Muscle of back (tissue), 11 donors: Measurements from ENCODE around the gene TNFRSF12A. TPM values are rescaled to one million over a fixed set of nuclear protein-coding genes. Genes with fewer than 3 reads are reported as not detected.

Experiments used
- DNase-seq, 3 donors: peaks; one replicate each; pipeline versions ENCODE4 v3.0.0 to v3.0.0-alpha.2; 2013
- polyA plus RNA-seq, 10 donors: library from polyadenylated mRNA; unstranded; fragments of 120-200 nt; gene quantifications; one replicate each; pipeline ENCODE4 v1.2.1, GENCODE V29; 2013; ENCODE audit not compliant: insufficient read length in 10 of 10

Gene TNFRSF12A
- polyA plus RNA-seq, 10 donors: 21.3 to 91.8 (median 36.6) TPM

GRCh38 chr16:3008690-3009037 lies 11.5 kb upstream of the TNFRSF12A start:
- DNase-seq: no peak

- DNase-seq: no peak
These were observed 10.4 kb upstream of the TNFRSF12A start for GRCh38 chr16:3009568-3010390.

DNA sequence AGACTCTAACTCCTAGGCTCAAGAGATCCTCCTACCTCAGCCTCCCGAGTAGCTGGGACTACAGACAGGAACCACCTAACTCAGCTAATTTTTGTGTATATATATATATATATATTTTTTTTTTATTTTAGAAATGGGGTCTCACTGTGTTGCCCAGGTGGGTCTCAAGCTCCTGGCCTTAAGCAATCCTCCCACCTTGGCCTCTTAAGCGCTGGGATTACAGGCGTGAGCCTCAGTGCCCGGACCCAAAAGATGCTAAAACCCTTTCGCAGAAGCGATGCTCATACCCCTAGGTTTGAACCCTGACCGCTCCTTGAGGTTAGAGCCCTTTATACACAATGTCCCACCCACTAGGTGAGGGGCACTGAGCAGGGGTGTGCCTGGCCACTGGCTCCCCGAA lies 9.7 kb upstream of the TNFRSF12A start:
- DNase-seq: no peak

- no peak for DNase-seq
These were observed 7.9 kb upstream of the TNFRSF12A start for GRCh38 chr16:3012246-3012645.

DNA sequence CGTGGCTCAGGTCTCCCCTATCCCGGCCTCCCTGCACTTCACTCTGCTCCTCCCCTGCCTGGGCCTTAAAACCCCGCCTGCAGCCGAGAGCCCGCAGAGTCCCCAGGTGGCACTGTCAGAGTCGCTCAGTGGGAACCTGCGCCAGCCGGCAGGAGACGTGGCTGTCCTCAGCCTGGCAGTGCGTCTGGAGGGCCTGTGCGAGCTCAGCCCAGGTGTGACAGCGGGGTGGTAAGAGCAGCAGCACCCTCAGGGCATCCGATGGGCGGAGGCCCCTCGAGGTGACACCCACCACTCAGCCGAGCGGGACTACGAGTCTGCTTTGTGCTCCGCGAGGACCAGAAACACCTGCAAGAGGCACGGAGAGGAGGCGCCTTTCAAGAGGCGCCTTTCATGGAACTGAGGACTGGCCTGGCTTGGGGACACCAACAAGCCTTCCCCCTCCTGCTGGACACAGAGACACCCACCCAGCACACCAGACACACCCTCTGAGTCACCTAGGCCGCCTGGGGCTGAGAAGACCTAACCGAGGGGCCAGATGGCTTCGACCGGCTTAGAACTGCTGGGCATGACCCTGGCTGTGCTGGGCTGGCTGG lies 7.2 kb upstream of the TNFRSF12A start, which contains the start of gene CLDN9:
CLDN9 (plus strand) TSS at position 96 of the 593 bp plus-strand sequence; CDS start at position 536, 440 bp downstream.
- no peak for DNase-seq

DNA sequence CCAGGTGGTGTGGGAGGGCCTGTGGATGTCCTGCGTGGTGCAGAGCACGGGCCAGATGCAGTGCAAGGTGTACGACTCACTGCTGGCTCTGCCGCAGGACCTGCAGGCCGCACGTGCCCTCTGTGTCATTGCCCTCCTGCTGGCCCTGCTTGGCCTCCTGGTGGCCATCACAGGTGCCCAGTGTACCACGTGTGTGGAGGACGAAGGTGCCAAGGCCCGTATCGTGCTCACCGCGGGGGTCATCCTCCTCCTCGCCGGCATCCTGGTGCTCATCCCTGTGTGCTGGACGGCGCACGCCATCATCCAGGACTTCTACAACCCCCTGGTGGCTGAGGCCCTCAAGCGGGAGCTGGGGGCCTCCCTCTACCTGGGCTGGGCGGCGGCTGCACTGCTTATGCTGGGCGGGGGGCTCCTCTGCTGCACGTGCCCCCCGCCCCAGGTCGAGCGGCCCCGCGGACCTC lies 6.6 kb upstream of the TNFRSF12A start:
- no peak for DNase-seq

- no peak for DNase-seq
These were observed 6.0 kb upstream of the TNFRSF12A start for GRCh38 chr16:3013998-3014690.

DNA sequence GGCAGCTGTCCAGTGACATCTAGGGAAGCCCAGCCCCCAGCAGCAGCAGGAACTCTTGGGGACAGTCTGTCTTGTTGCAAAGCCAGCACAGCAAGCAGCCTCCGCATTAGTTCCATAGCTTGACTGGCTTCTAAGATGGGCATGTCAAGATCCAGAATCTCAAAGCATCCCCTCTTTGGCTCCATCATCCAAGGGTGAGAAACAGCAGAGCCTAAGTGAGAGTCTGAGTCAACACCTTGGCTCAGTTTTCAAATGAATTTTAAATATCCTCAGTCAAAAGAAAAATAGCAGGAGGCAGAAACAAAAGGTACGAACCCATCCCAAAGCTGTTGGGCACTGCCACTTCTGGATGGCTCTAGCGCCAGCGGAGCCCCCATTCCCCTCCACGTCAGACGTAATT lies 5.2 kb upstream of the TNFRSF12A start:
- DNase-seq: no peak

DNA sequence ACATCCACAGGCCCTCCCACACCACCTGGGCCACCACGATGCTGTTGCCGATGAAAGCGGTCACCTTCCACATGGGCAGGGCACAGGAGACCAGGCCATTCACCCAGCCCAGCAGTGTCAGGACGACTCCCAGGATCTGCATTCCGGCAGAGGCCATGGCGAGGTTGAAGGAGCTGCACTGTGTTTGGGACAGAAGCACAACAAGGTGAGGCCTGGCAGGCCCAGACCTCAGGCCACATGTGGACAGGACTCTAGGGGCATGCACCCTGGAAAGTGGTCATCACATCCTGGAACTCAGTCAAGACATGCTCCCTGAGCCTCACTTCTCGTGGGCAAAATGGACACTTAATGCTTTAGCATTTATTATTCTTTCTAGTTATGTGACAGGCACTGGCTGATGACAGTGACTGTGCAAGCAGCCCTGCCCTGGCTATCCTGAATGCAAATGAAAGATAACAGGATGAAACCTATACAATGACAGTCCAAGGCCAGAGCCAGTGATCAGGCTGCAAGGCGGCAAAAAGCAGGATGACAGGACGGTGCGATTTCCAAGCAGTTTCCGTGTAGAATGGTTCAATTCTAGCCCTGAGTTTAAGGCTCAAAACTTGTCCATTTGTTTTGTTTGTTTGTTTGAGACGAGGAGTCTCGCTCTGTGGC lies 4.2 kb upstream of the TNFRSF12A start:
- DNase-seq: no peak

- DNase-seq: no peak
These were observed 2.8 kb upstream of the TNFRSF12A start for GRCh38 chr16:3017344-3017743.

GRCh38 chr16:3017794-3018506 lies 2.2 kb upstream of the TNFRSF12A start, which contains the start of gene CLDN6:
Gene CLDN6 (minus strand): TSS chr16:3018183. CDS start chr16:3016021, 2,162 bp downstream.
- no peak for DNase-seq

DNA sequence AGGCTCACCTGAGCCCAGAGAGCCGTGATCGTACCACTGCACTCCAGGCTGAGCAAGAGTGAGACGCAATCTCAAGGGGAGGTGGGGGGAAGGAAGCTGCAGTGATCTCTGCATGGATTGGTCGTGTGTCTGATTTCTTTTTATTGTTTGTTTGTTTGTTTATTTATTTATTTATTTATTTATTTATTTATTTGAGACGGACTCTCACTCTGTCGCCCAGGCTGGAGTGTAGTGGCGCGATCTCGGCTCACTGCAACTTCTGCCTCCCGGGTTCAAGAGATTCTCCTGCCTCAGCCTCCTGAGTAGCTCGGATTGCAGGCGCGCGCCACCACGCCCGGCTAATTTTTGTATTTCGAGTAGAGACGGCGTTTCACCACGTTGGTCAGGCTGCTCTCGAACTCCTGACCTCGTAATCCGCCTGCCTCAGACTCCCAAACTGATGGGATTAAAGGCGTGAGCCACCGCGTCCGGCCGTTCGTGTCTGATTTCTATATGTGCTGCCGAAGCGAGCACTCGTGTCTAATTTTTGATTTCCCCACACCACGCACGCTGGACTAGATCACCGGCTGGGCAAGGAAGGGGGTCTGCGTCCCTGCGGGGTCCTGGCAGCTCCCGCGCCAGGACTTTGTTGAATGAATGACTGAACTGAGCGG lies 448 bp upstream of the TNFRSF12A start:
- no peak for DNase-seq

GRCh38 chr16:3020604-3021448 lies 658 bp downstream of the TNFRSF12A start:
- peak; percentile 70 to 87 (median 77) for DNase-seq

DNA sequence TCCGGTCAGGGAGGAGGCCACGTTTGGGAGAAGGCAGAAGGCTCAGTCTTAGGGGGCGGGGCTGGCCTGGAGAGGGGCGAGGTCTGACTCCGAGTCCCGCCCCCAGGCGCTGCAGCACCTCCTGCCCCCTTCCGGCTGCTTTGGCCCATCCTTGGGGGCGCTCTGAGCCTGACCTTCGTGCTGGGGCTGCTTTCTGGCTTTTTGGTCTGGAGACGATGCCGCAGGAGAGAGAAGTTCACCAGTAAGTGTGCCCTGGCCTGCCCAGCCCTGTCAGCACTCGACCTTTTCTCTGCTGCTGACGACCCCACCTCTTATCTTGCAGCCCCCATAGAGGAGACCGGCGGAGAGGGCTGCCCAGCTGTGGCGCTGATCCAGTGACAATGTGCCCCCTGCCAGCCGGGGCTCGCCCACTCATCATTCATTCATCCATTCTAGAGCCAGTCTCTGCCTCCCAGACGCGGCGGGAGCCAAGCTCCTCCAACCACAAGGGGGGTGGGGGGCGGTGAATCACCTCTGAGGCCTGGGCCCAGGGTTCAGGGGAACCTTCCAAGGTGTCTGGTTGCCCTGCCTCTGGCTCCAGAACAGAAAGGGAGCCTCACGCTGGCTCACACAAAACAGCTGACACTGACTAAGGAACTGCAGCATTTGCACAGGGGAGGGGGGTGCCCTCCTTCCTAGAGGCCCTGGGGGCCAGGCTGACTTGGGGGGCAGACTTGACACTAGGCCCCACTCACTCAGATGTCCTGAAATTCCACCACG lies 1.5 kb downstream of the TNFRSF12A start:
- peak; percentile 82 to 93 (median 90) for DNase-seq

- peak; percentile 93 to 95 (median 95) for DNase-seq
These were observed 2.1 kb downstream of the TNFRSF12A start for GRCh38 chr16:3022208-3022683.

DNA sequence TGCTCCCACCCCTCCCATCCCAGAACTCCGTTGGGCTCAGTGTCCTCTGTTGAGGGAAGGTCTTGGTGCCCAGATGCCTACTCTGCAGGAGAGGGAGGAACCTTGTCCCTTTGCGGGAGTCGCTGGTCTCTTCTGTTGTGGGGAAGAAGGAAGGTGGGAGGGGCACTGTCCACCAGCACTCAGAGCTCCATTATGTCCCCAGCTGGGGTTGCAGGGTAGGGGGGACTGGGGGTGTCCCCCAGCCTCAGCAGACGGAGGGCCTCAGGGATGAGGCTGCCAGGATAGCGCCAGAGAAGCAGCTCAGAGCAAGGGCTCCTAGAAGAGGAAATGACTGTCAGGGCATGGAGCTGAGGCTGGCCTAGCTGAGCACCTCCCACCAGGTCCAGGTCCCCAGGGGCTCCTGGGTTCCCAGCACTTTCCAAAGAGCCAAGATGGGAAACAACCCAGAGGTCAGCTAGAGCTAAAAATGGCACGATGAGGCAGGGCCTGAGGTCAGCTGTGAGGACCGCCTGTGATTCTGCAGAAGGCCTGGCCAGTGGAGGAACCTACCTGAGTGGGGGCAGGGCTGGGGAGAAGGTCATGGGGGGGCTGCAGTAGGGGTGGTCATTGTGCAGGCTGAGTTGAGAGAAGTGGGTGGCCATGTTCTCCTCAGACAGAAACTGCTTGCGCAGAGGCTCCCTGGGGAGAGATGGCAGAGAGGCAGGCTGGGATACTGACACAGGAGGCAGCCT lies 2.7 kb downstream of the TNFRSF12A start:
- peak; percentile 38 to 66 (median 40) for DNase-seq

- peak in 2 of 3 donors; percentile 54 to 59 for DNase-seq
These were observed 3.2 kb downstream of the TNFRSF12A start for GRCh38 chr16:3023415-3023668.
